Measurements from ENCODE around the gene DUSP16. TPM values are rescaled to one million over a fixed set of nuclear protein-coding genes. Genes with fewer than 3 reads are reported as not detected.
"Not testable (repeated sequence)": the region's sequence is repeated elsewhere in the genome, so short reads cannot be mapped to it uniquely, and the experiment has no call there.

The DUSP16 gene
- total RNA-seq, 1 experiment from 2014 or later, result 0.80 TPM

DNA sequence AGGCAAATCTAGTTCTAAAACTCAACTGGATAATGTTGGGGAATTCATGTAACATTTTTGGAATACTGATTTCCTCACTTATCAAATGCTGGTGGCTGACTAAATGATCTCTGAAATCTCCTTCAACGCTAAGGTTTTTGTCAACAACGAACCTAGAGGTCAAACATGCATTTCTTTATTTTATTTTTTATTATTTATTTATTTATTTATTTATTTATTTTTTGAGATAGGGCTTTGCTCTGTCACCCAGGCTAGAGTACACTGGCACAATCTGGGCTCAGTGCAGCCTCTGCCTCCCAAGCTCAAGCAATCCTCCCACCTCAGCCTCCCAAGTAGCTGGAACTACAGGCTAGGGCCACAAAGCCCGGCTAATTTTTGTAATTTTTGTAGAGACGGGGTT, 64.5 kb downstream of the DUSP16 start:
- DNase-seq (ENCODE audit: low read depth), result no peak

DNA sequence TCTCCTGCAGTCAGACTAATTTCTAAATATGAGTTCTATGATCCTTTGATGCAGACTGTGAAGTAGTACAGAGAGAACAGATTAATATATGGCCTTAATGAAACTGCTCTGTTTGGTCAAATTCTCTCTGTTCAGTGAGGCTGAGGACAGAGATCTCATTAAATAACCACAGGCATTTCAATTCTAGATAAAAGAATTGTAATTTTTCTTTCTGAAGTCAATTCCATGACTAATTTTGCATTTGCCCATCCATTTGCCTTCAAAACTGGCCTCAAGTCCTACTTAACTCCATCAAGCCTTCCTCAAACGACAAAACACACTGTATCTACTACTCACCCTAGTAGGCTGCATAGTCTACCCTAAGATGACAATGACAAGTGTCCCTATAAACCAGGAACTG, 67.1 kb downstream of the DUSP16 start:
- no peak for DNase-seq (ENCODE audit: low read depth)

DNA sequence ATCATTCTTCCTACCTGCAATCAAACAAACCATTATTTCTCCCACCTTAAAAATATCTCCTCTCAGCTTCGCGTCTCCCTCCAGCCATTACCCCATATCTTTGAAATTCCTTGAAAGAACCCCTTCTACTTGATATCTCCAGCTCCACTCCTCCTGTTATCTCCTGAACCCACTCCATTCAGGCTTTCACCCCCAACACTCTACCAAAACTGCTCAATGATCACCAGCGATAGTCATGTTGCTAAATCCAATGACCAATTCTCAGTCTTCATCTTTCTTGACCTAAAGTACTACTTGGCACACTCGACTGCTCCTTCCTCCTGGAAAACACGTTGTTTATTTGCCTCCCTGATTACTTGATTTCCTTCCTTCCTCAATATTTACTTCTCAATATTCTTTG, 70.1 kb downstream of the DUSP16 start:
- no peak for DNase-seq (ENCODE audit: low read depth)

DNA sequence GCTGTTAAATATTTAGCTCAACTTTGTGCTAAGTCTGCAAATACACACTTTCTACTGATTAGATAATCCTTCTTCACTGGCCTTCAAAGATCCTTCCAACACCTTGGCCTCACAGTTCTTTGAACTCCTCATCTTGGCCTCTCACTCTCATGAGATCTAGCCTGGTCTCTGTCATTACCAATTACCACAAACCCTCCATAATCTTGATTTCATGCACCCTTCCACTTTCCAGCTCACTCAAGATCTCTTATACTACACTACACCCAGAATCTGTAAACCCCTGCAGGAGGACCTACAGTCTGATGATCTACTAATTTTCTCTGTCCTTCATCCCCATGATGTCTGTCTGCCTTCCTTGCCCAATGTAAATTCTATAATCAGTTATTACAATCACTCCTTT, 71.1 kb downstream of the DUSP16 start:
- DNase-seq (ENCODE audit: low read depth), result no peak

DNA sequence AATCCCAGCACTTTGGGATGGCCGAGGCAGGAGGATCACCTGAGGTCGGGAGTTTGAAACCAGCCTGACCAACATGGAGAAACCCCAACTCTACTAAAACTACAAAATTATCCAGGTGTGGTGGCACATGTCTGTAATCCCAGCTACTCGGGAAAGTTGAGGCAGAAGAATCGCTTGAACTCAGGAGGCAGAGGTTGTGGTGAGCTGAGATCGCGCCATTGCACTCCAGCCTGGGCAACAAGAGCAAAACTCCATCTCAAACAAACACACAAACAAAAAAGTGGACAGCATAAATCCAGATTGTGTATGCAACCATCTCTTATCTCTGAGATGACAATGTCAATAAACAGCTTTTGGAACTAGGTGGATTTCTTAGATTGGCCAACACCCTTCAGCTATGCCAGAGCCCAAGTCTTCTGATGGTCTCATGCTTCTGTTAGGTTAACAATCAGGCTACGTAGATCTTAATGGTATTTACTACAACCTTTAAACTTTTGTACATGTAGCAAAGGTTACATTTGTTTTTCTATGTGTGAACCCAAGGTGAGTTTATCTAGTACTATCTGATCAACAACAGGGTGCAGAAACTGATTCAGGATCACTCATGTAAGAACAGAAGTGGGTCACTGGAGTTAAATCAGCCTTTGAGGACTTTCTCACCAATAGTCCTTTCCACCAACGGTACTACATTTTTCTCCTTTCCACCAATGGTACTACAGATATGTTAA, 73.7 kb downstream of the DUSP16 start:
- no peak for DNase-seq (ENCODE audit: low read depth)

DNA sequence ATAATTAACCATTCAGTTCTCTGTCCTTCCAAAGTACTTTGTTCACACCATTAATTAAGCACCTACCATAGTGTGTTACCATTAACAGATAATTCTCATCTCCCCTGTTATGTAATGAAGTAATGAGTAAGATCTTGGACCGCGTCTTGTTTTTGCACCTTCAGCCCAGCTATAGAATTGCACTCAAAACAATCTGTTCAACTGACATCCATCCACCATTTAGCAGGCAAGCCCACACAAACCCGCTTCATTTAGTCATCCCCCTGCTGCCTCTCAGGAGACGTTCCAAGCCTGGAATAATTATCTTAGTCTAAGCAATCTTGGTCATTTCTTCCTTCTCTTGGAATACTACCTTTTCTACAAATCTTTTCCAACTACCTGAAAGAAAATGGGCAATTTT, 74.4 kb downstream of the DUSP16 start:
- DNase-seq (ENCODE audit: low read depth), result no peak

DNA sequence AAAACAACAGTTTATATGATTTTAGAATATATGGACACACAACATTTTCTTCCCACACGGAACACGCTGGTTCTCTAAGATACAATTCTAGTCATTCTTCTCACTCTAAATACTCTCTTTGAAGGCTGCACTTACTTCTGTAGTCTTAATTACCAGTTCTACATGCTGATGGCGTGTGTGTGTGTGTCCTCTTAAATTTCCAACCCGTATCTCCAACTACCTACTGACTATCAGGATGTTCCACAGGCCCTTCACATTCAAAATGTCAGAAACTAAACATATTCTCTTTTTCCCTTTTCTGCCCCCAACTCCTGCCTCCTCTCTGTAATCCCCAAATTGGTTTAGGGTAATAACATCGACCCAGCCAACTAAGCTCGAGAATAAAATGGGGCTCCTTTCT, 75.2 kb downstream of the DUSP16 start:
- DNase-seq (ENCODE audit: low read depth), result no peak

DNA sequence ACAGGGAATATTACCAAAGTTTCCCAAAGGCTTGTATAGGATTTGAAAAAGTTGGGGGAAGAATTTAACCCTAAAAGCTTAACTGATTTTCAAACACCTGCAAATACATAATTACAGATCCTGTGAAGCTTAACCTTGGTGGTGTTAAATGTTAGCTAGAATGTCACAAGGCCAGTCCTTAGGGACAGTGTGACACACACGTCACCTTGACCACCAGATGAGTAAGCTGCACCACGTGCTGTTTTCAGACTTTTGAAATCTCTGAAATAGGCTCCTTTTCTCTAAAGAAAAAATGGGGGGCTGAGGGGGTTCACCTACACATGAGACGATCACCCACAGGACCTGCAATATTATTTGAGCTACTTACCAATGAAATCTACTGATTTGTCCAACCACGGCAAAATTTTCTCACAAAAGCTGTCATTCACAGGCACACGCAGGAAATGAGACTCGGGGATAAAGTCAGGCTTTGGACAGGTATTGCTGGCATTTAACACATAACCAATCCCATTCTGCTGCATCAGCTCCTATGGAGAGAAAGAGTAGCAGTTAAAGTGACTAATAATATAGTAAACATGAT, 75.9 kb downstream of the DUSP16 start:
- DNase-seq (ENCODE audit: low read depth), result peak; percentile 5

DNA sequence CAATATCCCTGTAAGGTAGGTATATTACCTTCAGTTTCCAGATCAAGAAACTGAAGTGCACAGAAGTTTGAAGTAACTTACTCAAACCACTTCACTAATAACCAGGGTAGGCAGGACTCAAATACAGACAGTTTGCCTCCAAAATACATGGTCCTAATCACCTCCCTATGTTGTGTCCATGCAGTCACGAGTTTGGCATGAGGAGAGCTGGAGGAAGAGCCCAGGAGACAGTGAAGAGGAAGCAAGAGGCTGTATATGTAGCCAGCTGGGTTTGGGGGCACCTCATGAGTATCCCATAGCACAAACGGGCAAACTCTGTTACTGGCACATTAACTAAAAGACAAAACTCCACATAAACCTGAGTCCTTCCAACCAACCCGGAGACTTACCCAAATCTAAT, 79.2 kb downstream of the DUSP16 start:
- DNase-seq (ENCODE audit: low read depth), result no peak

DNA sequence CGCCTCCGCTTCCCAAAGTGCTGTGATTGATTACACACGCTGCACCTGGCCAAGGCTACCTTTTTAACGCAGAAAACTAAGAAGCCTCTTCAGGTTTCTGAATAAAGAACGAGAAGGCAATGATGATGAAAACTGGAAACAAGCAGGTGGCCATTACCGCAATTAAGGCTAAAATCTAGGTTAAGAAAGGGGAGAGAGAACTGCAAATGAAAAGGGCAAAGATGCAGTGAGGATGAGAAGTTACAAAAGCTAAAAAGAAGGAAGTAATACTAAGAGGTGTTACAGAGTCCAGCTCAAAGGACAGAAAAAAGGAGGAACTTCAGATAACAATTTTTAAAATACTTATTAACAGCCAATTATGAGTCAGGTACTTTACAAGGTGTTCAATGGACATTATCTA, 79.7 kb downstream of the DUSP16 start:
- DNase-seq (ENCODE audit: low read depth), result no peak

DNA sequence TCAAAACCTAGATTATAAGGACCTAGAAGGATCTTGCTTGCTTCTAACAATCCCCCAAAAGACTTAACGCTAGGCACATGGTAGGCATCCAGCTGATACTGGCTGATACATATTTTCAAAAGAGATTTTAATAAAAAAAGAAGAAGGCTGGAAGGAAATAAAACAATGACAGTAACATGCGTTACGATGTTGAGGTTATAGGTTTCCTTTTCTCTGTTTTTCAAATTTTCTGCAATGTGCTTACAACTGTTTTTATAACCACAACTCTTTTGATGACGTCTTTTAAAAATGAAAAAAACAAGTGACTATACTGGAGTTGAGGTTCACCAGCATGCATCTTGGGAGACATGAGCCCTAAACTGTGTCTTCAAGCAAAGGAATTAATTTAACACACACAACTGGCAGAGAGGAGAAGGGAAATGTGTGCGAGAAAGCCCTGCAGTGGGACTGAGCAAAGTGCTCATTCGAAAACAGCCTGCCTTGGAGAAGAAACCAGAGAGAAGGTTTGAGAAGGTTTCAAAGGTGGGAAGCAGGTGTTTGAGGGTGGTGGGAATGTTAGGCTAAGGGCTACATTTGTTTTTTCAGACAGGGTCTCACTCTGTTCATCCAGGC, 80.4 kb downstream of the DUSP16 start:
- no peak for DNase-seq (ENCODE audit: low read depth)

DNA sequence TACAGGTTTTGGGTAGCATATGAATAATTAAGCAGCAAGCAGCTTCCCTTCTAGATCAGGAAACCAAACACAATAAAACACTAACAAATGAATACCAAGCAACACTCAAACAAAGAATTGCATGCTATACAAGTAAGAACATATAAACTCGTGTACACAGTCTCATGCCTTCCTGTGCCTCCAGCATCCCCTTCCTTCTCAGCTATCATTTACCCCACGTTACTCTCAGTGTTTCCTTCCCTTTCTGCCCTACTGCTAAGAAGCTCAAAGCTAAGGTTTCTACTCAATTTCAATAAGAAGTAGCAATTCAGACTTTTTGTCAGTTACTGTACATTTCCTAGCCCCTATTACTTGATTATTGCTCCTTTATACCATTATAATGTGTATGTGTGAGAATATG, 81.0 kb downstream of the DUSP16 start:
- DNase-seq (ENCODE audit: low read depth), result no peak

DNA sequence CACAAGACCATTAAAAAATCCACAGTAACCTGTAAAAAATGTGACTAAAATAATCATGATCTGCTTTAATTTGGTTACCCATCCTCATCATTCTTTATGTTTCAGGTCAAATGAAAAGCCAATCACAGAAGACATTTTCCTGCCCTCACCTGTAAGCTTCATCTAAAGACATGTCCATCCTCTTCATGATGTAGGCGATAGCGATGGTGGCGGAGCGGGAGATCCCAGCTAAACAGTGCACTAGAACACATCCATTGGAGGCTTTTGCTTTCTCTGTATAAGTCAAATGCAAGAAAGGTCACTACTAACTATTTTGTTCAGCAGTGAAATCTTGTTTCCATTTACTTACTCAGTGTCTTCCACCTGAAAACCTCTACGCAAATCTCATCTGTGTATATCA, 82.6 kb downstream of the DUSP16 start:
- no peak for DNase-seq (ENCODE audit: low read depth)

DNA sequence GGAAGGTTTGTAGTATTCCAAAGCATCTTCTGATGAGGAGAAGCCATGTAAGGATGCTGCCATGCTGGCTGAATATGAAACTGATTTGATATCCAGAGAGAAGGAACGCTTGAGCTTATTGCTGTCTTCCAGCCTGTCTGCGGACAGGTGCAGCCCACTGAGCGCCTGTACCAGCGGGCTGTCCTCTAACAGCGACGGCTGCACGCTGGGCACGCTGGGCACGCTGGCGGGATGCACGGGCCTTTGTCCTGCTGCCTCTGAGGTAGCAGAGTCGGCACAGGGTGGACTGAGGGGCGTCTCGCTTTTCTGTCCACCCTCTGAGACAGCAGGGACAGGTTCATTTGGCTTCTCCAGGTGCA, 85.2 kb downstream of the DUSP16 start:
- no peak for DNase-seq (ENCODE audit: low read depth)

DNA sequence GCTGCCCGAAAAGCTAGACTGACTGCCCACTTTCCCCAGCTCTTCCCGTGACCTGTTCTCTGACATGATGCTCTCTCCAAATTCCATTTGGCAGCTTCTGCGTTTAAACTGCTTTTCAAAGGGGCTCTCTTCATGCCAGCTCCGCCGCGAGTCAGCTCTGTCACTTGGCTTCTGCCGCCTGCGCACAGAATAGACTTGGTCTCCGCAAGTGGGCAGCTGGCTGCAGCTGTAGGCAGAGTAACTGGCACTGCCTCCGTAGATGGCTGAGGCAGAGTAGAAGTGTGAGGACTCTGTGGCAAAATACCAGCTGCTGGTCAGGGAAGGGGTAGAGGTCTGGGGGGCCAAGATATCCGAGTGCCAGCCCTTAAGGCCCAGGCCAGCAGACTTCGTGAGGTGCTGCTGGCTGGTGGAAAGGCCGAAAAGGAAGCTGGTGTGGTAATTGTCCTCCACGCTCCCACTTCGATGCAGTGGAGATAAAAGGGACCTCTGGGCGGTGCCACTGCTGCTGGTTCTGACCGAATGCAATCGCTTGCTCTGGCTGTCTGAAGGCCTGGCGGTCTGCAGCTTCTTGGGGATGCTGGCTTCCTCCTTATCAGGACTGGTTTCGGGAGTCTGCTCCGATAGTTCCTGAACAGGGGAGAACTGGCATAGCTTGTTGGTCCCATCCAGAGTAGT, 85.7 kb downstream of the DUSP16 start:
- DNase-seq (ENCODE audit: low read depth), result no peak

DNA sequence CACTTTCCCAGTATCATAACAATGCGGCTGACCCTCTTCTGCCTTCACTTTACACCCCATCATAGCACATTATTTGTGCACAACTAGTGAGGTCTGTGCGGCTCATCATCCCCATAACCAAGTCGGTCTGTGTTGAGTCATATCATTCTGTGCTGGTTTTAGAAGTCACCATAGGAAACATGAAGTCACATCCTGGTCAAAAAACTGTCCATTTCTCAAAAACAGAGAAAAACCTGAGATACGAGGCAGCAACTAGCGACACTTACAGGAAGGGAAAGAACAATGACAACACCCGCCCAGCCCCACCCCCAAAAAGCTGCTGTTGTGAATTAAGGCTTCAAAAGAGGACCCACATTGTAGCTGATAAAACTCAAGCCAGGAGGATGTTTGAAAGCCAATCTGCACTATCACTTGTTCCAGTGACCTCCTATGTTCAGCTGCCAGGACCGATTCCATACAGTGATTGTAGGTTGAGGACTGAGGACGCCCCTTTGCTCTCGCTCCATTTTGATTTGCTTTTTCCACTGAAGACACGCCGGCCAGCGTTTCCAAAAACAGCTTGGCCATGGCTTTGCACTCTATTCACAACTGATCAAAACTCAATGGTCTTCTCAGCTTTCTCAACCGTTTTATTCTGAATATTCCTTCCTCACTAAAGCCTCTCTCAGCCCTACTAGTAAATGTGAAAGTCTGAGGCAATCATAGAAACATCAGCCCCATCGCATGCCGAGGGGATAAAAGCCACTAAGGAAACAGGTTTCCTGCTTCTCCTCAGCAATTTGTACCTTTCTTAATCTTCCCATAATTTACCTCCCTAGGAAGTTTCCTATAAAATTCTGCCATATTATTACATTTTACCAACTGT, 87.5 kb downstream of the DUSP16 start:
- DNase-seq (ENCODE audit: low read depth), result no peak

DNA sequence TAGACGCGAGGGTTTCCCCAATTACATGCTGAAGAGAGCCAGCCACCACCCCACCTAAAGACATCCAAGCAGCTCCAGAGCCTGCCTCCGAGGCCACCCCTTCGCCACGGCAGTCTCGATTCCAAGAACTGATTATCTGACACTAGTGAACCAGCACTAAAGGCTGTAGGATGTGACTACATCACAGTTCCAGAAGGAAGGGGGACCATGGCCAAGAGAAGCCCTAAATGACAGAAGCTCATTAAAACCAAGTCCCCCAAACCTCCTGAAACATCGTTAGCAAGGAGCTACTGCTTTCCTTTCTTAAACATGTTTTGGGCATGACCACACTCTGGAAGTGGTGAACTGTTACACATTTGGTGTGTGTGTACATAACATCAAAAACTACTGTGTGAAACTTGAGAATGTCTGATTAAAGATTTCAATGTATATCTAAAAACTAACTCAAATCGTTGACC, 88.2 kb downstream of the DUSP16 start:
- no peak for DNase-seq (ENCODE audit: low read depth)

DNA sequence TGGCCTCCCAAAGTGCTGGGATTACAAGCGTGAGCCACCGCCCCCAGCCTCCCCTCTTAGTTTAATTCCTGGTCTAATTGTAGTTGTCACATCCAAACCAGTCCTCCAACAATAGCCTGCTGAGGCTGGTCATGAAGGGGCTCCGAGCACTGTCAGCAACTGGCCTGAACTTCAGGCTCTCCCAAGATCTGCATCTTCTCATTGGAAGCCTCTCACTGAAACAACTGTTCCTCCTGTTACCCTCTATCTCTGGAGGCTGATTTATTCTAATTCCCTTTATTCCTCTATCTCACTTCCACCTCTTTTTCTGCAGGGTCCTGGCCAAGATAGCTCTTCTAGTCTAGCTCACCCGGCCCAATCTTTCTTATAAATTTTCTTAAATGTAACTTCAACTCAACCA, 89.4 kb downstream of the DUSP16 start:
- DNase-seq (ENCODE audit: low read depth), result no peak

DNA sequence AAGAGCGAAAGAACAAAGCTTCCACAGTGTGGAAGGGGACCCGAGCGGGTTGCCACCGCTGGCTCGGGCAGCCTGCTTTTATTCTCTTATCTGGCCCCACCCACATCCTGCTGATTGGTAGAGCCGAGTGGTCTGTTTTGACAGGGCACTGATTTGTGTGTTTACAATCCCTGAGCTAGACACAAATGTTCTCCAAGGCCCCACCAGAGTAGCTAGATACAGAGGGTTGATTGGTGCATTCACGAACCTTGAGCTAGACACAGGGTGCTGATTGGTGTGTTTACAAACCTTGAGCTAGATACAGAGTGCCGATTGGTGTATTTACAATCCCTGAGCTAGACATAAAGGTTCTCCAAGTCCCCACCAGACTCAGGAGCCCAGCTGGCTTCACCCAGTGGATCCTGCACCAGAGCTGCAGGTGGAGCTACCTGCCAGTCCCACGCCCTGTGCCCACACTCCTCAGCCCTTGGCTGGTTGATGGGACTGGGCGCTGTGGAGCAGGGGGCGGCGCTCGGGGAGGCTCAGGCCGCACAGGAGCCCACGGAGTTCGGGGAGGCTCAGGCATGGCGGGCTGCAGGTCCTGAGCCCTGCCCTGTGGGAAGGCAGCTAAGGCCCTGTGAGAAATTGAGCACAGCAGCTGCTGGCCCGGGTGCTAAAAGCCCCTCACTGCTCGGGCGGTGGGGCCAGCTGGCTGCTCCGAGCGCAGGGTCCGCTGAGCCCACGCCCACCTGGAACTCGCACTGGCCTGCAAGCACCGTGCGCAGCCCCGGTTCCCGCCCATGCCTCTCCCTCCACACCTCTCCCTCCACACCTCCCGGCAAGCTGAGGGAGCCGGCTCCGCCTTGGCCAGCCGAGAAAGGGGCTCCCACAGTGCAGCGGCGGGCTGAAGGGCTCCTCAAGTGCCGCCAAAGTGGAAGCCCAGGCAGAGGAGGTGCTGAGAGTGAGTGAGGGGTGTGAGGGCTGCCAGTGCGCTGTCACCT, 90.4 kb downstream of the DUSP16 start:
- not testable (repeated sequence) for DNase-seq (ENCODE audit: low read depth)

DNA sequence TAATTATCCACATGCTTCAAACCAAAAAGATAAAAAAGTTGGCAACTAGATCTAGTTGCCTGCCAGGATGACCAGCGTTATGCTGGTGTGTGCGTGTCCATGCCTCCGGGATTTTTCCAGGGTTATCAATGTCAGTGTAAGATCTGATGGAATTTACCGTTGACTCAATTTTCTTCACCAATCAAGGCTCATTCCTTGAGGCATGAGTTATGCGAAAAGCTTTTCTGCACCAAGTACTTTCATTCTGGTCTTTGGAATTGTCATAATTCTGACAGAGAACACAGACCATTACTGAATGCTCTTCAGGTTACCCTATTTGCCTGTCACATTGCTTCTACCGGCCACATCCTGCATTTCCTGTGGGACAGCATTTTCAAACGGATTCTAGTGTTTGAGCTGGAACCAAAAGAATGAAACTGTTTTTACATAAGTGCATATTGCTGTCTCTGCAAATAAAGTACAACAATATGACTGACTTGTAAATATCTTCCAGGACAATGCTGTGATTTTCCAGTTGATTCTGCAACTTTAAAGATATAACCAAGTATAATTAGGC, 91.8 kb downstream of the DUSP16 start:
- no peak for DNase-seq (ENCODE audit: low read depth)
